AG09319 (cell line): Measurements from ENCODE around the gene TUBGCP3.

ENCODE experiments used
- DNase-seq: peaks from one replicate; pipeline ENCODE4 v3.0.0-alpha.2; 2010; ENCODE audit warnings: low read depth; ENCODE audit errors: extremely low read depth
- CTCF ChIP-seq: IDR thresholded peaks from 2 replicates; pipeline ENCODE4 v1.5.1; 2011; ENCODE audit warnings: low read depth, mild to moderate bottlenecking, inconsistent platforms, low read length, moderate library complexity

Gene TUBGCP3

GRCh38 chr13:112532837-112533745, 54.9 kb downstream of the TUBGCP3 start:
- no peak for DNase-seq
- no peak for TF ChIP-seq CTCF

- DNase-seq: no peak
- no peak for TF ChIP-seq CTCF
These were observed 56.6 kb downstream of the TUBGCP3 start for GRCh38 chr13:112531263-112531794.

GRCh38 chr13:112530861-112531260, 57.1 kb downstream of the TUBGCP3 start:
- TF ChIP-seq CTCF: no peak
- no peak for DNase-seq

GRCh38 chr13:112529216-112529615, 58.7 kb downstream of the TUBGCP3 start:
- TF ChIP-seq CTCF: no peak

GRCh38 chr13:112526146-112526853, 61.7 kb downstream of the TUBGCP3 start:
- TF ChIP-seq CTCF: no peak

More at GRCh38 chr13:112529216-112529615, 58.7 kb downstream of the TUBGCP3 start:
- no peak for DNase-seq

GRCh38 chr13:112525356-112525945, 62.5 kb downstream of the TUBGCP3 start:
- no peak for DNase-seq

More at GRCh38 chr13:112526146-112526853, 61.7 kb downstream of the TUBGCP3 start:
- DNase-seq: no peak

More at GRCh38 chr13:112525356-112525945, 62.5 kb downstream of the TUBGCP3 start:
- TF ChIP-seq CTCF: no peak
